Effector CD4-positive, alpha-beta T cell (primary cell): ENCODE data around the gene KIF26A.

Source experiments
- DNase-seq: peaks from one replicate; pipeline ENCODE4 v3.0.0-alpha.2; 2020

KIF26A gene

DNA sequence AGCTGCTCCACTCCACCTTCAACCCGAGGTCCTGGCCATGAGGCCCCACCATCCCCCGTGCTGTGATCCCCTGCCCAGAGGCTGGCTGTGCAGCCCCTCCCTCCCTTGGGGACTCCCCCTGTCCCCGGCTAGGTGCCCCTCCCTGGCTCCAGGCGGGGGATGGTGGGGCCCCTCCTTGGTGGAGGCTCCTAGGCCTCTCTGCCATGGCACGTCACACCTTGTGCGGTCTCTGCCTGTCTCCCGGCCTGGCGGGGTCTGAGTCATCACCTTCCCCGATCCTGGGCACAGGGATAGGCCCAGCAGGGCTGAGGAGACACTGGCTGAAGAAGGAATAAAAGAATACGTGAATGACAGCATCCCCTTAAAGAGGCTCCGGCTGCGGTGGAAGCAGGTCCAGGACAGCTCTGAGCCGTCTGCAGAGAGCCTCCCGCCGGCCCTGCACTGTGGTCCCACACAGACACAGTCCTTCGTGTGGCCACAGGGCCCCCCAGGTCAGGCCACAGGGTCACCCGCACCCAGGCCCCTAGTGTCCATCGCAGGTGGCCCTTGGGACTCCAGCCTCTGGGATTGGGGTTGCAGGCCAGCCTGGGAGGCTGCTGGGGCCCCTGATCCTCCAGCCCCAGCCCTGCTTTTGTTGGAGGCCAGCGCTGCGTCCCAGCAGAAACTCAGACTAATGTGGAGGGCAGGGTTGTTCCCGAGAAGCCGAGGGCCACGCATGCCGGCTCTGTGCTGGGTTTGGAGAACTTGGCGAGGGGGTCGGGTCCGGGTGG, 43.6 kb downstream of the KIF26A start:
- DNase-seq: no peak

DNA sequence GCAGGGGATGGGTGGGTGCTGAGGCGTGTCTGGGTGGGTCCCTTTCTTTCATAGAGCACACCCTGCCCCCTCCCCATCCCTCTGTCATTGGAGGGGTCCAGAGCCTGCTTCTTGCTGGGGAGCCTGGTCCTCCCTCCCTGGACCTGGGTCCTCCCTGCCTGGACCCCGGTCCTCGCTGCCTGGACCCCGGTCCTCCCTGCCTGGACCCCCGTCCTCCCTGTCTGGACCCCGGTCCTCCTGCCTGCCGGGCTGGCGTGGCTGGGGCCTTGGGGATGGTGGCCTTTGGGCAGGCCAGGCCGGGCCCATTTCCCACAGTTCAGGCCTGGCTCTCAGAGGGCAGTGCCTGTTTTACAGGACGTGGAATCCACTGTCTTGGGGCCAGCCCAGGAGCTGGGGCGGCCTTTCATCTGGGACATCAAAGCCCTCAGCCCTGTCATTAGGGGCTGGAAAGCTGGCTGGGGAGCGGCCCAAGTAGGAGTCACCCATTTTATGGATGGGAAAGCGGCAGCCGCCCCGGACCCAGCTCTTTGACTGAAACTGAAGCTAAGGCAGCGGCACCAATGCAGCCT, 44.6 kb downstream of the KIF26A start:
- DNase-seq: no peak

DNA sequence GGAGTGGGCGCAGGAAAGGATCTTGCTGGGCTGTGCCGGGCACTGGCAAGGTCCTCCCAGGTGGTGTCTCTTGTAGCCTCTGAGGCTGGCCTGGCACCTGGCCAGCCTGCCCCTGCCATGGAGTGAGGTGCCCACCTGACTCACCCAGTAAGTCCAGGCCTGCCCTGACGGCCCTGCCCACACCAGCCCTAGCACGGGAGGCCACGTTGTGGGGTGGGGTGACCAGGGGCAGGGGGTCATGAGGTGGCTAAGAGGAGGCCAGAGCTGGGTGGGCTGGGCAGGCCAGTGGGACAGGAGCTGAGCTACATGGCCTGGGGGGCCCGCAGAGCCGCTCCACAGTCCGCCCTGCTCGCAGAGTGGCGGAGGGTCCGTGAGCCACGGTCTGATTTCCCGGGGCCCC, 45.4 kb downstream of the KIF26A start:
- DNase-seq: no peak

DNA sequence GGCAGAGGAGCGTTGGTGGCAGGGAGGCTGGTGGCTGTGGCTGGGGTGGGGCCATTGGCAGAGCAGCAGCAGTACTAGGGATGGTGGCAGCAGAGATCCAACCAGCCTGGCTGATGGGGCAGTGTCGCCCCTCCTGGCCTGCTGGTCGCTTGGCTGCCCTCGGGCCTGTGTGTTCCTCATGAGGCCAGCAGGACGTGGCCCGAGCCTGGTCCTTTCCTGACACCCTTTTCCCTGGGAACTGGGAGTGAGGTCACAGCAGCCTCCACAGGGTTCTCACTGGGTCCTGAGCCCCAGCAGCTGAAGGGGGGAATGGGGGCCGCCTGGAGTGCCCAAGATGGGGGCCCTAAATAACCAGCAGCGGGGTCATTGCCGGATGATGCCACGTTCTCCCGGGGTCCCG, 46.1 kb downstream of the KIF26A start:
- DNase-seq: no peak

DNA sequence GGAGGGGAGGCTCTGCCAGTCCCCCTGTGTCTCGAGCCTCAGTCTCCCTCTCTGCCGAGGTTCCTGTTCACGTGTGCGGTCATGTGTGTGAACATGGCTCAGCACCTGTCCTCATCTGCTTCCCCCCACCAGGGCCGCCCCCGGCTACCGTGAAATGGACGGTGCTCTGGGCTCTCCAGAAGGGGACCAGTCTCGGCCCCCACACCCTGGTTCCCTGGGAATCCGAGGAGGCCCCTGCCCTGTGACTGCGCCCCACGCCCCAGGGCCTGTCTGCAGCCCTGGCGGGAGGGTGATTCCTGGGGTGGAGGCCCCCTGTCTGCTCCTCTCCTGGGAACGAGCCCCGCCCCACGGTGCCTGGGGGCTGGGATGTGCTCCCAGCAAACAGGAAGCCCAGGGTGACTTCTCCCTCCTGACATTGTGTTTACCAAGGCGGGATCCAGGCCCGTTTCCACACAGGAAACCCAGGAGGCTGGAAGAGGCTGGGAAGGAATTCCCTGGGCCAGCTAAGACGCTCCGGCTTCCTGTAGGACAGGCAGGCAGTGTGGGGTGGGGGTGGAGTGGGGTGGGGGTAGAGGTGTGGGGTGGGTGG, 46.6 kb downstream of the KIF26A start:
- DNase-seq: no peak

DNA sequence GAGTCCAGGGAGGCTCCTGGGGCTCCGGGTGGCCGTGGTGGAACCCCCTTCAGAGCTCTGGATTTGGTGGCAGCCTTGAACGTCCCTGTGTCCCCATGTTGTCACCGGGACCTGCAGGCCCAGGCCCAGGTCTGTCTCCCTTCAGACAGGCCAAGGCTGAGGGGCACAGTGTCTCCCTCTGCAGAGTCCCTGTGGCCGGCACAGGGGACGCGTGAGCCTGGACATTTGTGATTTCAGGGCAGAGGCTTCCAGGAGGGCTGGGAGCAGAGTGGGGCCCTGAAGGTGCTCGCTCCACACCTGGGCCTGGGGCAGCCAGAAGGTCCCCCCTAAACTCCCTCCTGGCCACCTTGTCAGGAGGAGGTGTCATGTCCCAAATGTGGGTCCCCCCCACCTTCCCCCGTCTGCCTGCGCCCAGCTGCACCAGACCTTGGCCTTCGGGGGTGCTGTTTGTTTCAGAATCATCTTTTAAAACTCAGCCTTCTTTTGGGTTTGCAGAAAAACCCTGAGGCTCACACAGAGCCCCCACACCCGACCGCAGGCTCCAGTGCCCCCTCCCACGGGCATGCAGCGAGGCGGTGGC, 47.6 kb downstream of the KIF26A start:
- no peak for DNase-seq

DNA sequence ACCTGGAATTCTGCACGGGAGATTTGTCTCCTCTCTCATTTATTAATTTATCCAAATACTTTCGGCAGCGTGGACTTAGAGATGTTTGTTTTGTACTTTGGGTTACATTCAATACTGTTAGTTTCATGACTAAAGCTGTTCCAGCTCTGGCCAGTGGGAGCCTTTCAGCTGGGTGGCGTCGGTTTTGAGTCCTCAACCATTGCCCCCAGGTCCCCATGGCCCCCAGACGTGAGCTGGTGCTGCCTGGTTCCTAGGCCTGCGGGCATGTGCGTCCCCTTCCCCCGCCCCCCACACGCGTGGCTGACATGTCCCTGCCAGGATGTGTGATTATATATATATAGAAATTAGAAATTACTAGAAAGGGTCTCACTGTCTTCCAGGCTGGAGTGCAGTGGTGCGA, 48.2 kb downstream of the KIF26A start:
- DNase-seq: no peak

DNA sequence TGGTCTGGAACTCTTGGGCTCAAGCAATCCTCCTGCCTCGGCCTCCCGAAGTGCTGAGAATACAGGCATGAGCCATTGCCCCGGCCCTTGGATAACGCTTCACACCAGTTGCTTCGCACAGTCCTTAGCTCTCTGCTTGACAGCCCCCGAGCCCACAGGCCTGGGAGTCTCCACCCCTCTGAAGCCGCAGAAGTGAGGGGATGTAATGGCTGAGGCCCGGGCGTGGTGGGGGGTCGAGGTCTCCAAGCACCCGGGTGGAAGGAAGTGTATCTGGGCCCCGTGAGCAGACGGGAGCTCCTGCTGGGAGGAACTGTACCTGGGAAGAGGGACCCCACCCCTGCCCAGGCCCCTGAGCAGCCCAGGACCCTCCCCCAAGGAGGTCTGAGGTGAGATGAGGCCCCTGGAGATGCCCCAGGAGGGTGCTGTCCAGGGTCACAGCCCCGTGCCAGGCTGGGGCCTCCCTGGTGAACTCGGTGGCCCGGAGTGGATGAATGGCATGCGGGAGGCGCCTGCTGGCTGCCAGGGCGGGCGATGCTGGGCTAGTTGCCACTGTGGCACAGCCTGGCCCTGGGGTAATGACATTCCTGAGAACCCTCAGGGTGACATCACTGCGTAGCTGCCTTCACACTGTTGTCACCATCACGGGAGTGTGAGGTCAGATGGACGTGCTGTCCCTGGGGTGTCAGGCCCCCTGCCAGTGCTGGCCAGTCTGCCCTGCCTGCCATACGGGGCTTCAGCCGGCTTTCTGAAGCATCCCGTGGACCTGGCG, 48.9 kb downstream of the KIF26A start:
- no peak for DNase-seq

DNA sequence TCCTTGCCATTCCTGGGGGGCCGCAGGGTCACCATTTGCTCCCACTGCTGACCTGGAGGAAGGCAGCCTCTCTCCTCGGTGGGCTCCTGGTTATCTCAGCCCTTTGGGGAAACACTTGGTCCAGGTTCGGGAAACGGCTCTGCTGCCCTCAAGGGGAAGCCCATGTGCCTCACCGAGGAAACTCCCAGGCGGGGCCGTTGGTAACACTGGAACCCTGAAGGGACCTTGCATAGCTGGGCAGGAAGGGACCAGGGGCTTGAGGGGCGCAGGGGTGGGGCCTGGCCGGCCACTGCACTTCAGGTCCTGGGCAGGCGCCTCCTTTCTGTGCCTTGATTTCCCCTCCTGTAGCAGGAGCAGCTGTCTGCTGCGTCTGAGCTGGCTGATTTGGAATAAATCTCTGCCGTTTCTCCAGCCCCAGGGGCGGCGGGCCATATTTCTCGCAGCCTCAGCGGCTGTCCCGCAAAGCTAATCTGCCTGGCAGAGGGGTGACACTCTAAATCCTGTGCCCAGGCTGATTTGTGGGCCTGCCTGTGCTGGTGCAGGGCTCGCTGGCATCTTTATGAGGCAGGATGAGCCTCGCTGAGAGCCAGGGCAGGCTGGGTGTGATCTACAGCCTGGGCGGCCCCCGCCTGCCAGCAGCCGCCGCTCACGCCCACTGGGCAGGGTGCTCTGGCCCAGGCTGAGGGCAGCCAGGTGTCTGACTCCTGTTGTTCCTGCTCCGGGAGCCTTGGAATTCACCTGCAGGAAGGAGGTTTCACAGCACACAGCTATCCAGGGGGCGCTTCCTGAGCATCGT, 49.7 kb downstream of the KIF26A start:
- no peak for DNase-seq

DNA sequence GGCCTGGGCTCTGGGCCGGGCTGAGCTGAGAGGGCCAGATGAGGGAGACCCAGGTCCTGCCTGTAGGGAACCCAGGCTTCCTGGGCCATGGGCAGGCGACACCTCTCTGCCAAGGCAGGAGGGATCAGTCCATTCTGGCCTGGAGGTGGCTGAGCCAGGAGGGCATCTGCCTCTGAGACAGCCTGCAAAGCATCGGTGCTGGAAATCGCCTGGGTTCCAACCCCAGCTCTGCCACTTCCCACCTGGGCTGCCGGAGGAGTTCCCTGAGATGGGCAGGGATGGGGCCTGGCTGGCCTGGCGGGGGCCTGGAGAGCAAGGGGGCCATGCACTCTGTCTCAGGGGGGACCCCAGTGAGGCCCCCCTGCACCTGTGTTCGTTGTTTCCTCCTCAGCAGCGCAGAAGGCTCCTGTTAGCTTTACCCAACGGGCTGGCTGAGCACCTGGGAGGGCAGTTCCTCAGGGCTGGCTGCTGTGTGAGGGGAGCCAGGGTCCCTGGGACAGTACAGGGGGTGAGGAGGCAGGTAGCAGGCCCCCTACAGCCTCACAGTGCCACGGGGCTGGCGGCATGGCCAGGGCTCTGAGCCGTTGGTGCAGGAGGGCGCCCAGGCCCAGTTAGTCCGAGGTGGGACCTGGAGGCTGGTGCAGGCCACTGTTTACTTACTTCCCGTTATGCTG, 50.5 kb downstream of the KIF26A start:
- DNase-seq: no peak

DNA sequence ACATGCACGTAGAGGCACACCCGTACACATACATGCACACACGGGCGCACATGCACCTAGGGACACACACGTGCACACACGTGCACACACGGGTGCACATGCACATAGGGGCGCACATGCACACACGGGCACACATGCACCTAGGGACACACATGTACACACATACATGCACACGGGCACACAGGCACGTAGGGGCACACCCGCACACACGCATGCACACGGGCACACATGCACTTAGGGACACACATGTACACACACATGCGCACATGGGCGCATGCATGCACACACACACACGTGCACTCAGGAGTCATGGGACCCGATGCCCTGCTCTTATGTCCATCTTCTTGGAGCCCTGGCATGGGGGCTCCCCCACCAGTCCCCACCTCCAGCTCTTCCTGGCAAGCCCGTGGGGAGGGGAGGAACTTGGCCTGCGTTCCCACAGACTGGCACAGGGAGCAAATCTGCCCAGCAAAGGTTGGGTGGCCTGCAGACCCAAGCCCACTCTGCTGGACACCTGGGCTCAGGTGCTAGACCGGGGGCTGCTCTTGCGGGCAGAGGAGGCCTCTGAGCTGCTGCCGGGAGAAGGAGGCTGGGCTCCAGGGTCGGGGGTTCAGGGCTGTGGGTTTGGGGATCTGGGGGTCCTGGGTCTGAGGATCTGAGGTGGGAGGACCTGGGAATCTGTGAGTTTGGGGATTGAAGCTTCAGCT, 51.4 kb downstream of the KIF26A start:
- DNase-seq: no peak

DNA sequence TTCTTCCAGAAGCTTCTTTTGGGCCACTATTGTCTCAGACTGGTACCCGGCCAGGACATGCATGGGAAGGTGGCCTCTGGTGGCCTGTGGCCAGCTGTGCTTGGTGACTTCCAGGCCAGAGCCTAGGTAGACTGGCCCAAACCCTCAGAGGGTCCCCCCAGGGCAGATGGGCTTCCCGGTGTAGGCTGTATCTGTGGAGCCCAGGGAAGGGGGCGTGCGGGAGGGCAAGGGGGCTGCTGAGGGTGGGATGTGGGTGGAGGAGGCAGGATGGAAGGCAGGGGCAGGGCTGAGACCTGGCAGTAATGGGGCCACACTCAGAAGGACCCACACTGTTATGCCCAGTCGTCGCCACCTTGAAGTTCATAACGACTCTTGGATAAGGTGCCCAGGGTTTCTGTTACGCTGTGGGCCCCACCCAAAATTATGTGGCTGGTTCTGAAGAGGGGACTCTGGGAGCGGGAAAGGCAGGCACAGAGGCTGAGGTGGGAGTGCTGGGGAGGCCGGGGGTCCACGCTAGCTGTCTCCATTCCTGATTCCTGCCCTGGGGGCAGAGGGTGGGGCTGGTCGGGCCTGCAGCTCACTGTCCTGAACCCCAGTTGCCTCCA, 52.1 kb downstream of the KIF26A start:
- no peak for DNase-seq

DNA sequence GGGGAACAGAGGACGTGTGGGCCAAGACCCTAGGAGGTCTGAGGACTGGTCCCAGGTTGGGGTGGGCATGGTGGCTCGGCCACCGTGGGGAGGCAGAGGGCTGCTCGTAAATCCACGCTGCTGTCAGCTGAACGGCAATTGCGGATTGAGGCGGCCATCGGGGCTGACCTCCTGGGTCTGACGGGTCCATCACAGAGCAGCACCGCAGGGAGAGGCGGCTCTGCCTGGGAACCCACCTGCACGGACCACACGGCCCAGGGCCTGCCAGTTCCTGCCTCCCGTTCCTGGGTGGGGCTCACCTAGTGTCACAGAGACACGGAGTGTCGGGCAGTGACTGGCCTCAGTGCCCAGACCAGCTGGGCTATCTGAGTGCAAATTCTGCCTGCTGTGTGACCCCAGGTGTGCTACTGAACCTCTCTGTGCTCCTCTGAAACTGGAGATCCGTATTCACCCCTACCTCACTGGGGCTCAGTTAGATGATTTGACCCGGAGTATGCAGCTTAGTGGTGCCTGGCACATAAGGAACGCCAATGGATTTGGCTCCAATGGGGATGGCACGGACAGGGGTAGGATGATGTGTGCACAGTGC, 53.1 kb downstream of the KIF26A start:
- no peak for DNase-seq

DNA sequence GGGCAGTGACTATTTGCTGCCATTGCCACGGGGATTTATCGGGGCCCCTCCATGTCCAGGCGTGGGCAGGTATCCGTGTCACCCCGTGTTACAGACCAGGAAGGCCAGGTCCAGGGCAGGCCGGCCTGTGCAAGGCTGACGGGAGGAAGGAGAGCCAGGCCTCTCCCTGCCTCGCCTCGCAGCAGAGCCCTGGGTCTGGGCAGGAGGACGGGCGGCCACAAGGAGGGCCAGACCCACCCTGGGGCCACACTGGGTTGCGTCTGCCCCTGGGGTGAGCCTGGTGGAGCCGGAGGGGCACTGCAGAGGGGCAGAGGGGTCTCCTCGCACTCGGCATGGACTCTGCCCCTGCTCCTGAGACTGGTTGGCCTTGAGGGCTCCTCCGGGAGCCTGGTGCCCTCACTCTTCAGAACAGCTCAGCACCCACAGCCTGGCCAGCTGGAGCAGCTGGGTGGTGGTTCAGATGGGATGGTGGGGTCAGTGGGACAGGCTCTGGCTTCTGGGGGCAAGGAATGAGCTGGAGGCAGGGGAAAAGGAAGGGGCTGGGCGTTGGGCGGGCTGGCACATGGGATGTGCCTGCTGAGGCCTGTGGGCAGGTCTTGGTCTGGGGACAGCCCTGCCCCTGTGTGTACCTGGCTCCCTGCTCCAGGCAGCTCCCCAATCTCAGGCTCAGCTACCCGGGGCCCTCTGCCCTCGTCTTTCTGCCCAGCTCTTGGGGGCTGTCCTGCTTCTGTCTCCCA, 53.9 kb downstream of the KIF26A start:
- DNase-seq: no peak

DNA sequence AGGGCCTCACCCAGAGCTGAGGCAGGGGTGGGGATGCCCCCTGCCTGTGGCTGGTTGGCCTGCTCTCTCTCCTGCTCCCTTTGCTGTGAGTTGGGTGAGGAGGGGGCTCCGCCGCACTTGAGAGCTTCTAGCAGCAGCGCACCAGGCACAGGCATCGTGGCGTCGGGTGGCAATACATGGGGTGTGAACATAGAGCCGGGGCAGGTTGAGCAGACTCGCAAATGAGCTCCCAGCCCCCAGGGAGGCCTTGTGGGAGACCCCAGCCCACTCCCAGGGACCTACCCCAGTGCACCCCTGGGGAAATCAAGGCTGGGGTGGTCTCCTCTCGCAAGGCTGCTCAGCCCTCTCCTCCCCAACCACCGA, 54.5 kb downstream of the KIF26A start:
- no peak for DNase-seq

DNA sequence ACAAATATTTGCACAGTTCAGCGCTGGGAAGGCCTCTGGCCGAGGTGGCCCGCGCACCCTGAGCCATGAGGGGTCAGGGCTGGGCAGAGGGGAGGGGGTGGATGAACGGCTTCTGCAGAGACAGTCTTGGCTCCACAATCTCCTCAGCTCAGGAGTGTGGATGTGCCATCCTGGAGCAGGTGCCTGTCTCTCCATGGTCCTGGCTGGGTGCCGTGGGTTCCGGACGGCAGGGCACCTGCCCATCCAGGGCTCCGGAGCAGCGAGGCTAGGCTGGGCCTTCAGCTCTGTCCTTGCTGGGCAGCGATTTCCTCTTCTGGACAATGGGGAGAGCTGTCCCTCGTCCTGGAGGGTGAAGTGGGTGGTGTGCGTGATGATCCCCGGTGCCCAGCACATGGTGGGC, 55.6 kb downstream of the KIF26A start:
- DNase-seq: no peak

DNA sequence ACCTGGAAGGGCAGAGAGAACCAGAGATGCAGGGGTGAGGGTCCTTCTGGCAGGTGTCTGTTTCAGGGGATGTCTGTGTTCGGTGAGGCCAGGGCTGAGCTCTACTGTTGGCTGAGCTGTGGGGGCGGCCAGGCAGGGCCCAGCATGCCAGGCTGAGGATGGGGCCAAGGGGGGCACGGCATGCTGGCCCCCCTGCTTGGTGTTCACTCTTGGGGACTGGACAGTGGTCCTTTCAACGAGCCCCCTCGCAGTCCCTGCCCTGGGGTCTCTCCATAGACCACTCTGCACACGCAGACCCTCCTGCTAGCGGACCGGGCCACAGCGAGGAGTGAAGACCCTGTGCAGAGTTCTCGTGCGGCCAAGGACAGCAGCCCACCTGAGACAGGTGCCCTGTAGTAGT, 56.3 kb downstream of the KIF26A start:
- no peak for DNase-seq

DNA sequence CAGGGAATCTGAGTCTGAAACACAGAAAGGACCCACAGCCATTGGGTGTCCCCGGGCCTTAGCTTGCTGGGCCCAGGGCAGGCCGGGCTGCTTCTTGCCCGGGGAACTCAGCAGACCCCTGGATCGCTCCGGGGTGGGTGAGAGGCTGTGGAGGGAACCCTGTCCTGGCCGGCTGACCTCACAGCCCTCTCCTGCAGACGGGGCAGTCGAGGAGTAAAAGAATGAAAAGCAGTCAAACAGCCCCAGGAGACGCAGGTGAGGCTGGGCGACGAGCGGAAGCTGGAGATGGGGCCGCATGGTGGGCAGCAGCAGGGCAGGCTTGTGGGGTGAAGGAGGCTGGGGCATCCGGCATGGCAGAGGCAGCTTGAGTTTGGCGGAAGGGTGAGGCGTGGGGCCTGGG, 57.0 kb downstream of the KIF26A start:
- DNase-seq: no peak

DNA sequence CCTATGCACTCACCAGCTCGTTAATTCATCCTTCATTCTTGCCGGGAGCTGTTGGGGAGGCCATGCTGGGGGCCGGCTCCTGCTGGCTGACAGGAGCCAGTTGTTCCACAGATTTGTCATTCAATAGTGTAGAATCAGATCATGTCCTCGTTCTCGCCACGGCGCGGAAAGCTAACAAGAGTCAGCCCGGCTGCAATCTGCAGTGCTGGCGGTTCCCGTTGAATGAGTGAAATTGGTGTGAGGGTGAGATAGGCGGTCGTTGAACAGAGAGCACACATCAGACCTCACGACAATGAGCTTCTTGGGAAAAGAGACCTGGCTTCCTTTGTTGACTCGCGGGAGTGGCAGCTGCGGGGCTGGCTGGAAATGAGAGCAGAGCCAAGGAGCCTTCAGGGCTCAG, 57.5 kb downstream of the KIF26A start:
- DNase-seq: no peak
